ENCODE measurements around the gene DHFR. TPM values are rescaled to one million over a fixed set of nuclear protein-coding genes. Genes with fewer than 3 reads are reported as not detected.

DHFR gene
- total RNA-seq, 1 experiment from 2014 or later, result 125 TPM

DNA sequence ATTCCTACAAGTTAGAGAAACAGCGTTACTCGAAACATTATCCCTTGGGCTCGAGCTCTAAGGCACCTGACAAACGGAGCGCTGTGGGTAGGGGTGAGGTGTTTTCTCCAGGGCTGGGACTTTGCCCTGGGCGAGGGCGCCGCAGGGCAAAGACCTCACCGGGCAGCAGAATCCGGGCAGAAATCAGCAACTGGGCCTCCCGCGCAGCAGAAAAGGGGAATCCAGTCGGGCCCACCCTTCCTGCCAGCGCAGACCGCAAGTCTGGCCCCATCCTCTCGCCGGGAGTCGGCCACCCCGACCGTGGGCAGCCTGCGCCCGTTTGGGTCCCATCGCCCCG, 761 bp downstream of the DHFR start:
- Histone ChIP-seq H3K4me1 (ENCODE audit: insufficient read depth, low read length, poor library complexity, severe bottlenecking) (peaks cover 16% of the 10 kb centered on the region), H3K27me3 (replicated peaks; ENCODE audit: insufficient read depth, low read depth, low read length, poor library complexity) (no peaks in the 10 kb centered on the region), H3K27ac (ENCODE audit: low read depth, low read length, poor library complexity, severe bottlenecking) (peak overlapping the region; percentile 97), H3K36me3 (ENCODE audit: insufficient read depth, low read length, poor library complexity, severe bottlenecking) (peaks cover 22% of the 10 kb centered on the region), H3K9me3 (ENCODE audit: low read depth, low read length, poor library complexity, severe bottlenecking) (no peaks in the 10 kb centered on the region), H3K4me3 (ENCODE audit: low read depth, low read length, poor library complexity, severe bottlenecking) (peak overlapping the region; percentile 97)
- peak; percentile 41 for DNase-seq (ENCODE audit: low spot score)
- intact Hi-C loops (cut with micrococcal nuclease; ENCODE audit: unreplicated experiment), result loop anchor here (2.0 kb wide), 1 partner anchor 171 kb away; no protein-coding TSS in a partner anchor
- CTCF ChIA-PET, result no interaction called here
- TF ChIP-seq EZH2 (IDR thresholded peaks at IDR 0.05; ENCODE audit: borderline replicate concordance, low read depth, low read length, poor library complexity, severe bottlenecking), result no peak
- TF ChIP-seq, protein P1, sequence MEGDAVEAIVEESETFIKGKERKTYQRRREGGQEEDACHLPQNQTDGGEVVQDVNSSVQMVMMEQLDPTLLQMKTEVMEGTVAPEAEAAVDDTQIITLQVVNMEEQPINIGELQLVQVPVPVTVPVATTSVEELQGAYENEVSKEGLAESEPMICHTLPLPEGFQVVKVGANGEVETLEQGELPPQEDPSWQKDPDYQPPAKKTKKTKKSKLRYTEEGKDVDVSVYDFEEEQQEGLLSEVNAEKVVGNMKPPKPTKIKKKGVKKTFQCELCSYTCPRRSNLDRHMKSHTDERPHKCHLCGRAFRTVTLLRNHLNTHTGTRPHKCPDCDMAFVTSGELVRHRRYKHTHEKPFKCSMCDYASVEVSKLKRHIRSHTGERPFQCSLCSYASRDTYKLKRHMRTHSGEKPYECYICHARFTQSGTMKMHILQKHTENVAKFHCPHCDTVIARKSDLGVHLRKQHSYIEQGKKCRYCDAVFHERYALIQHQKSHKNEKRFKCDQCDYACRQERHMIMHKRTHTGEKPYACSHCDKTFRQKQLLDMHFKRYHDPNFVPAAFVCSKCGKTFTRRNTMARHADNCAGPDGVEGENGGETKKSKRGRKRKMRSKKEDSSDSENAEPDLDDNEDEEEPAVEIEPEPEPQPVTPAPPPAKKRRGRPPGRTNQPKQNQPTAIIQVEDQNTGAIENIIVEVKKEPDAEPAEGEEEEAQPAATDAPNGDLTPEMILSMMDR (conservative IDR thresholded peaks at IDR 0.05; ENCODE audit: low read depth, low read length), result no peak
- BruUV-seq (replicated peaks), result no TSS peak
- POLR2A ChIA-PET (ENCODE audit: low non-redundant PET), result interaction anchor here (0.6 kb wide), 1 partner anchor 96 kb away, joined by 4 read pairs; no protein-coding TSS in a partner anchor

DNA sequence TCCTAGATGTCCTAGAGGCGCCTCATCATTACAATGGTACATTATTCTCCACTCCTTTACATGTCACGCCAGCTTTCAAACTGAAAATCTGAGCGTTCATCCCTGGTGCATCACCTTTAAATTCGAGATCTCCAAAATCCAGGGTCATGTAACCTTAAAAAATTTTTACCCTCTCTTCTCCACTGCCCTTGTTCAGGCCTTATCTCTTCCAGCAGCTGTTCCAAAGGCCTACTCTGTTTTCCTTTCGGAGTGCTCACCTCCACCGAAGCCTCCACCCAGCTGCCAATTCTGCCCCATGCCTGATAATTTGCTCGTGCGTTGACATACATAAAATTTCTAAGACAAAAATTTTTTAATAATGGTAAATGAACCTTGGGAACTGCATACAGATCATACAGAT, 1.3 kb downstream of the DHFR start:
- Histone ChIP-seq H3K27me3 (replicated peaks; ENCODE audit: insufficient read depth, low read depth, low read length, poor library complexity) (no peaks in the 10 kb centered on the region), H3K4me3 (ENCODE audit: low read depth, low read length, poor library complexity, severe bottlenecking) (peak overlapping the region; percentile 97), H3K4me1 (ENCODE audit: insufficient read depth, low read length, poor library complexity, severe bottlenecking) (peaks cover 16% of the 10 kb centered on the region), H3K9me3 (ENCODE audit: low read depth, low read length, poor library complexity, severe bottlenecking) (no peaks in the 10 kb centered on the region), H3K27ac (ENCODE audit: low read depth, low read length, poor library complexity, severe bottlenecking) (peak overlapping the region; percentile 97), H3K36me3 (ENCODE audit: insufficient read depth, low read length, poor library complexity, severe bottlenecking) (peaks cover 26% of the 10 kb centered on the region)
- CTCF ChIA-PET, result interaction anchor here (0.6 kb wide), 1 partner anchor 172 kb away, joined by 3 read pairs; no protein-coding TSS in a partner anchor
- DNase-seq (ENCODE audit: low spot score), result no peak
- POLR2A ChIA-PET (ENCODE audit: low non-redundant PET), result no interaction called here
- no TSS peak for BruUV-seq (replicated peaks)
- intact Hi-C loops (cut with micrococcal nuclease; ENCODE audit: unreplicated experiment), result no loop called here
- TF ChIP-seq EZH2 (IDR thresholded peaks at IDR 0.05; ENCODE audit: borderline replicate concordance, low read depth, low read length, poor library complexity, severe bottlenecking), result no peak
- TF ChIP-seq, protein P1 (conservative IDR thresholded peaks at IDR 0.05; ENCODE audit: low read depth, low read length), result no peak

DNA sequence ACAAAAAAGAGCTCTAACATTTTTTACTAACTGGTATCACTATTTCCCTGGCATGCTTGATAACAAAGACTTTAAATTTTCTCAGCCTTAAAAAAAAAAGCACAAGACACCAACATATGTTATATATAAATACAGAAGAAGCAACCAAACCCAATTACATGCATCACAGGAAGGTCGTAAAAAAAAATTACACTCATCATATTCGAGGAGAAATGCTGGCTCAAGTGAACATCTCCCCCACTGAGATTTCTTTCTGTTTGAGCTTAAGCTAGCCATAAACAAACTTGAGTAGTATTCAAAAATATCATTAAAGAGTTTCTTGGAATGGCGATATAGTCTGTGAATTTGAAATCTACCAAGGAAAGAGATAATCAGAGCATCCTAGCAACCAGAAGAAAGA, 7.9 kb downstream of the DHFR start:
- POLR2A ChIA-PET (ENCODE audit: low non-redundant PET), result interaction anchor here (0.7 kb wide), 1 partner anchor 47 kb away, joined by 3 read pairs; no protein-coding TSS in a partner anchor
- TF ChIP-seq, protein P1 (conservative IDR thresholded peaks at IDR 0.05; ENCODE audit: low read depth, low read length), result no peak
- TF ChIP-seq EZH2 (IDR thresholded peaks at IDR 0.05; ENCODE audit: borderline replicate concordance, low read depth, low read length, poor library complexity, severe bottlenecking), result no peak
- BruUV-seq (replicated peaks), result TSS peak; percentile 6
- Histone ChIP-seq H3K4me3 (ENCODE audit: low read depth, low read length, poor library complexity, severe bottlenecking) (no peak overlapping the region), H3K27ac (ENCODE audit: low read depth, low read length, poor library complexity, severe bottlenecking) (no peak overlapping the region), H3K27me3 (replicated peaks; ENCODE audit: insufficient read depth, low read depth, low read length, poor library complexity) (no peaks in the 10 kb centered on the region), H3K36me3 (ENCODE audit: insufficient read depth, low read length, poor library complexity, severe bottlenecking) (peaks cover 60% of the 10 kb centered on the region), H3K4me1 (ENCODE audit: insufficient read depth, low read length, poor library complexity, severe bottlenecking) (no peaks in the 10 kb centered on the region), H3K9me3 (ENCODE audit: low read depth, low read length, poor library complexity, severe bottlenecking) (no peaks in the 10 kb centered on the region)
- CTCF ChIA-PET, result no interaction called here
- peak; percentile 60 for DNase-seq (ENCODE audit: low spot score)
- intact Hi-C loops (cut with micrococcal nuclease; ENCODE audit: unreplicated experiment), result no loop called here

All from A673 (cell line).